Prostate gland (tissue), 2 donors: Measurements from ENCODE around the gene ESR1.

Source experiments
- CTCF ChIP-seq, 4 experiments: fragments of 200-600 bp in 2 of 4; fragments of 450-650 bp in 2 of 4; sonication (generic) in 2 of 4; IDR thresholded peaks; 1 replicate in 3 of 4; 2 replicates in 1 of 4; pipeline ENCODE4 v1.5.1; 2016 to 2019; ENCODE audit warnings: antibody characterized with exemption in 4 of 4, mild to moderate bottlenecking in 2 of 4, moderate library complexity in 2 of 4
- POLR2A ChIP-seq: fragments of 450-650 bp; IDR thresholded peaks from one replicate; pipeline ENCODE4 v1.6.1; 2016; ENCODE audit warnings: antibody characterized with exemption, mild to moderate bottlenecking

- no peak for TF ChIP-seq CTCF (IDR thresholded peaks at IDR 0.05)
- TF ChIP-seq POLR2A, result no peak
Observed at GRCh38 chr6:151905854-151906253, 98.4 kb downstream of the ESR1 start.
